ENCODE results near the gene VWA5B1. TPM values are rescaled to one million over a fixed set of nuclear protein-coding genes. Genes with fewer than 3 reads are reported as not detected.

The VWA5B1 gene
- total and polyA plus RNA-seq, 2 experiments from 2014 or later, result 0.16 to 1.0 TPM

DNA sequence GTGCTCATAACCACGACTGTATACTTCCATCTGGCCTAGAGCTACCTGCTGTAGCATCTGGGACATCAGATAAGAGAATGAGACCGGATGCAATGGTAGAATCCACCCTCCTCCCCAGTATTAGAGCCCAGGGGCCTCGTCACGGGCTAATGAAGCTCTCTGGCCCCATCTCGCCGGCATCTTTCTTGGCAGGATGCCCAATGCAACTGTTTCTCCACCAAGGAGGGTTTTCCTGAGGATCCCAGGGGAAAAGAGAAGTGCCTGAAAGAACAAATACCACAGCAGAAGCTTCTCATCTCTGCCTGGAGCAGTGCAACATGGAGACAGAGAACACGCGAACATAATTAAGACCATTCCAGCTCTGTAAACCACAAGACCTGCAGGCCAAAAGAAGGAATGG, 80.0 kb downstream of the VWA5B1 start:
- H3K9me3 Mint-ChIP-seq, result no peaks in the 10 kb centered on the region
- H3K27me3 Mint-ChIP-seq (ENCODE audit: insufficient read depth, low read depth, poor library complexity), result peaks cover 45% of the 10 kb centered on the region
- no peaks in the 10 kb centered on the region for H3K9me2 ChIP-seq (ENCODE audit: insufficient read depth)
- no peaks in the 10 kb centered on the region for H3K36me3 ChIP-seq (ENCODE audit: insufficient read depth)
- peaks cover 19% of the 10 kb centered on the region for H3K4me1 Mint-ChIP-seq
- no peaks in the 10 kb centered on the region; the same call in 2 of the 3 replicates for H3K36me3 Mint-ChIP-seq (ENCODE audit: low read depth)
- ATAC-seq, result no peak
- no peak overlapping the region for H3K4me3 Mint-ChIP-seq
- no peak overlapping the region for H3K27ac ChIP-seq (ENCODE audit: low read depth)
- H3K27ac Mint-ChIP-seq, result no peak overlapping the region
- no peak for DNase-seq (ENCODE audit: low spot score)
- H3K4me1 ChIP-seq (ENCODE audit: insufficient read depth), result no peaks in the 10 kb centered on the region; the same call in 1 of the 2 replicates
- TF ChIP-seq EZH2 (IDR thresholded peaks at IDR 0.05; ENCODE audit: low read depth, unreplicated experiment), result no peak
- TF ChIP-seq STAT1 (IDR thresholded peaks at IDR 0.05; ENCODE audit: unreplicated experiment), result no peak
- no peak for TF ChIP-seq CTCF (conservative IDR thresholded peaks at IDR 0.05; ENCODE audit: low read depth in 2 of 2)
- H3K4me3 ChIP-seq, result no peak overlapping the region
- H4K20me1 ChIP-seq (replicated peaks; ENCODE audit: insufficient read depth), result no peaks in the 10 kb centered on the region; the same call in 1 of the 2 replicates
- H3K27me3 ChIP-seq (ENCODE audit: insufficient read depth), result peaks cover 62% of the 10 kb centered on the region
- H3K79me2 ChIP-seq (replicated peaks; ENCODE audit: insufficient read depth), result no peaks in the 10 kb centered on the region
- no peak overlapping the region for H3K4me2 ChIP-seq
- H2AFZ ChIP-seq, result no peak overlapping the region
- no peaks in the 10 kb centered on the region for H3F3A ChIP-seq (replicated peaks; ENCODE audit: low read depth)

GRCh38 chr1:20371411-20371810, 80.7 kb downstream of the VWA5B1 start:
- Mint-ChIP-seq H3K27ac (no peak overlapping the region), H3K4me3 (no peak overlapping the region), H3K36me3 (ENCODE audit: low read depth) (no peaks in the 10 kb centered on the region; the same call in 2 of the 3 replicates), H3K27me3 (ENCODE audit: insufficient read depth, low read depth, poor library complexity) (peaks cover 41% of the 10 kb centered on the region), H3K4me1 (peaks cover 21% of the 10 kb centered on the region), H3K9me3 (no peaks in the 10 kb centered on the region)
- H3K27ac ChIP-seq (ENCODE audit: low read depth), result no peak overlapping the region
- H3F3A ChIP-seq (replicated peaks; ENCODE audit: low read depth), result no peaks in the 10 kb centered on the region
- ATAC-seq, result peak; percentile 18
- H3K4me3 ChIP-seq, result no peak overlapping the region
- H3K79me2 ChIP-seq (replicated peaks; ENCODE audit: insufficient read depth), result no peaks in the 10 kb centered on the region
- H3K27me3 ChIP-seq (ENCODE audit: insufficient read depth), result peaks cover 58% of the 10 kb centered on the region
- no peaks in the 10 kb centered on the region; the same call in 1 of the 2 replicates for H4K20me1 ChIP-seq (replicated peaks; ENCODE audit: insufficient read depth)
- no peak overlapping the region for H2AFZ ChIP-seq
- TF ChIP-seq CREB1 (CRISPR knock-in tag; IDR thresholded peaks at IDR 0.05; ENCODE audit: low read depth) (no peak), STAT1 (IDR thresholded peaks at IDR 0.05; ENCODE audit: unreplicated experiment) (no peak), NANOG (IDR thresholded peaks at IDR 0.05; ENCODE audit: borderline replicate concordance) (no peak), CTCF (conservative IDR thresholded peaks at IDR 0.05; ENCODE audit: low read depth in 2 of 2) (no peak)
- TF ChIP-seq, protein P1, sequence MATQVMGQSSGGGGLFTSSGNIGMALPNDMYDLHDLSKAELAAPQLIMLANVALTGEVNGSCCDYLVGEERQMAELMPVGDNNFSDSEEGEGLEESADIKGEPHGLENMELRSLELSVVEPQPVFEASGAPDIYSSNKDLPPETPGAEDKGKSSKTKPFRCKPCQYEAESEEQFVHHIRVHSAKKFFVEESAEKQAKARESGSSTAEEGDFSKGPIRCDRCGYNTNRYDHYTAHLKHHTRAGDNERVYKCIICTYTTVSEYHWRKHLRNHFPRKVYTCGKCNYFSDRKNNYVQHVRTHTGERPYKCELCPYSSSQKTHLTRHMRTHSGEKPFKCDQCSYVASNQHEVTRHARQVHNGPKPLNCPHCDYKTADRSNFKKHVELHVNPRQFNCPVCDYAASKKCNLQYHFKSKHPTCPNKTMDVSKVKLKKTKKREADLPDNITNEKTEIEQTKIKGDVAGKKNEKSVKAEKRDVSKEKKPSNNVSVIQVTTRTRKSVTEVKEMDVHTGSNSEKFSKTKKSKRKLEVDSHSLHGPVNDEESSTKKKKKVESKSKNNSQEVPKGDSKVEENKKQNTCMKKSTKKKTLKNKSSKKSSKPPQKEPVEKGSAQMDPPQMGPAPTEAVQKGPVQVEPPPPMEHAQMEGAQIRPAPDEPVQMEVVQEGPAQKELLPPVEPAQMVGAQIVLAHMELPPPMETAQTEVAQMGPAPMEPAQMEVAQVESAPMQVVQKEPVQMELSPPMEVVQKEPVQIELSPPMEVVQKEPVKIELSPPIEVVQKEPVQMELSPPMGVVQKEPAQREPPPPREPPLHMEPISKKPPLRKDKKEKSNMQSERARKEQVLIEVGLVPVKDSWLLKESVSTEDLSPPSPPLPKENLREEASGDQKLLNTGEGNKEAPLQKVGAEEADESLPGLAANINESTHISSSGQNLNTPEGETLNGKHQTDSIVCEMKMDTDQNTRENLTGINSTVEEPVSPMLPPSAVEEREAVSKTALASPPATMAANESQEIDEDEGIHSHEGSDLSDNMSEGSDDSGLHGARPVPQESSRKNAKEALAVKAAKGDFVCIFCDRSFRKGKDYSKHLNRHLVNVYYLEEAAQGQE (IDR thresholded peaks at IDR 0.05; ENCODE audit: unreplicated experiment), result peak; percentile 81
- no peaks in the 10 kb centered on the region for H3K9me2 ChIP-seq (ENCODE audit: insufficient read depth)
- H3K4me1 ChIP-seq (ENCODE audit: insufficient read depth), result no peaks in the 10 kb centered on the region; the same call in 1 of the 2 replicates
- DNase-seq (ENCODE audit: low spot score), result peak; percentile 70
- H3K4me2 ChIP-seq, result no peak overlapping the region
- H3K36me3 ChIP-seq (ENCODE audit: insufficient read depth), result no peaks in the 10 kb centered on the region

All from GM23338 (cell line).